ENCODE results near the gene KRTAP10-4. TPM values are rescaled to one million over a fixed set of nuclear protein-coding genes. Genes with fewer than 3 reads are reported as not detected.

Gene KRTAP10-4
- total and polyA plus RNA-seq, 2 donors (not counting 1 experiment from before 2014, with no cell fraction given), result not detected

GRCh38 chr21:44614161-44614631, 40.7 kb downstream of the KRTAP10-4 start:
- Mint-ChIP-seq H3K4me3 (no peak overlapping the region), H3K27me3 (peaks cover 4% of the 10 kb centered on the region), H3K9me3 (ENCODE audit: insufficient read depth) (peaks cover 13% of the 10 kb centered on the region), H3K4me1 (peaks cover 12% of the 10 kb centered on the region), H3K27ac (no peak overlapping the region)
- ChIA-PET POLR2A (no interaction called here), CTCF (no interaction called here)
- no peak overlapping the region for H3K4me2 ChIP-seq (replicated peaks; ENCODE audit: low read depth, low read length, poor library complexity, severe bottlenecking)
- no peak overlapping the region for H2AFZ ChIP-seq (ENCODE audit: insufficient read depth, low read depth, low read length, poor library complexity, severe bottlenecking)
- H3K79me2 ChIP-seq (ENCODE audit: control insufficient read depth, insufficient read depth, low read length), result no peaks in the 10 kb centered on the region
- no peak overlapping the region for H3K27ac ChIP-seq (ENCODE audit: low read length in 2 of 2)
- DNase-seq (no peak), ATAC-seq (ENCODE audit: low read depth) (no peak)
- 79% methylated on average over 14 of the region's 20 CpGs for WGBS (ENCODE audit: insufficient coverage)
- peaks cover 0 to 3% (median 1%) of the 10 kb centered on the region in 4 experiments for H3K27me3 ChIP-seq (replicated peaks in 1 of 4; ENCODE audit: control extremely low read depth in 1 of 4, control insufficient read depth in 3 of 4, insufficient read depth in 4 of 4, low read length in 3 of 4)
- no peak for TF ChIP-seq CTCF (IDR thresholded peaks at IDR 0.05)
- no peak for TF ChIP-seq EZH2 (IDR thresholded peaks at IDR 0.05; ENCODE audit: borderline replicate concordance, insufficient read depth, low read depth, low read length, poor library complexity, severe bottlenecking)
- intact Hi-C loops (cut with micrococcal nuclease), result no loop called here
- no peak overlapping the region for H3K4me3 ChIP-seq (ENCODE audit: control extremely low read depth in 1 of 5, extremely low read depth in 1 of 5, insufficient read depth in 1 of 5, low read depth in 2 of 5, low read length in 4 of 5)
- no peaks in the 10 kb centered on the region for H3K36me3 ChIP-seq (replicated peaks in 1 of 2; ENCODE audit: control extremely low read depth in 1 of 2, control insufficient read depth in 1 of 2, extremely low read depth in 1 of 2, insufficient read depth in 2 of 2, low read length in 1 of 2)
- H3K9ac ChIP-seq (ENCODE audit: low read length), result no peak overlapping the region
- H4K20me1 ChIP-seq (ENCODE audit: control insufficient read depth, insufficient read depth, low read length, poor library complexity, severe bottlenecking), result no peaks in the 10 kb centered on the region
- H3K9me3 ChIP-seq (ENCODE audit: control extremely low read depth in 1 of 3, control insufficient read depth in 2 of 3, insufficient read depth in 1 of 3, low read length in 2 of 3), result peaks cover 2 to 45% (median 22%) of the 10 kb centered on the region in 3 donors
- H3K4me1 ChIP-seq (ENCODE audit: control insufficient read depth in 2 of 2, insufficient read depth in 2 of 2, low read length in 2 of 2), result peaks cover 10 to 11% of the 10 kb centered on the region in 2 donors

GRCh38 chr21:44614961-44615391, 41.4 kb downstream of the KRTAP10-4 start:
- no peak overlapping the region for H3K4me3 Mint-ChIP-seq
- H2AFZ ChIP-seq (ENCODE audit: insufficient read depth, low read depth, low read length, poor library complexity, severe bottlenecking), result no peak overlapping the region
- no peak overlapping the region for H3K4me2 ChIP-seq (replicated peaks; ENCODE audit: low read depth, low read length, poor library complexity, severe bottlenecking)
- peaks cover 14% of the 10 kb centered on the region for H3K4me1 Mint-ChIP-seq
- ChIA-PET POLR2A (no interaction called here), CTCF (interaction anchor here (0.6 kb wide), 1 partner anchor 480 kb away, joined by 3 read pairs; no protein-coding TSS in a partner anchor)
- H4K20me1 ChIP-seq (ENCODE audit: control insufficient read depth, insufficient read depth, low read length, poor library complexity, severe bottlenecking), result no peaks in the 10 kb centered on the region
- intact Hi-C loops (cut with micrococcal nuclease), result no loop called here
- DNase-seq, result no peak
- peaks cover 4% of the 10 kb centered on the region for H3K27me3 Mint-ChIP-seq
- no peaks in the 10 kb centered on the region for H3K36me3 ChIP-seq (replicated peaks in 1 of 2; ENCODE audit: control extremely low read depth in 1 of 2, control insufficient read depth in 1 of 2, extremely low read depth in 1 of 2, insufficient read depth in 2 of 2, low read length in 1 of 2)
- WGBS (ENCODE audit: insufficient coverage), result 90% methylated on average over 21 of the region's 28 CpGs
- no peak for ATAC-seq (ENCODE audit: low read depth)
- H3K4me3 ChIP-seq (ENCODE audit: control extremely low read depth in 1 of 5, extremely low read depth in 1 of 5, insufficient read depth in 1 of 5, low read depth in 2 of 5, low read length in 4 of 5), result no peak overlapping the region
- H3K27ac ChIP-seq (ENCODE audit: low read length in 2 of 2), result no peak overlapping the region
- peaks cover 11 to 13% of the 10 kb centered on the region in 2 donors for H3K4me1 ChIP-seq (ENCODE audit: control insufficient read depth in 2 of 2, insufficient read depth in 2 of 2, low read length in 2 of 2)
- no peak overlapping the region for H3K9ac ChIP-seq (ENCODE audit: low read length)
- peaks cover 0 to 3% (median 1%) of the 10 kb centered on the region in 4 experiments for H3K27me3 ChIP-seq (replicated peaks in 1 of 4; ENCODE audit: control extremely low read depth in 1 of 4, control insufficient read depth in 3 of 4, insufficient read depth in 4 of 4, low read length in 3 of 4)
- peaks cover 0 to 44% (median 16%) of the 10 kb centered on the region in 3 donors for H3K9me3 ChIP-seq (ENCODE audit: control extremely low read depth in 1 of 3, control insufficient read depth in 2 of 3, insufficient read depth in 1 of 3, low read length in 2 of 3)
- TF ChIP-seq CTCF (IDR thresholded peaks at IDR 0.05), result no peak
- TF ChIP-seq EZH2 (IDR thresholded peaks at IDR 0.05; ENCODE audit: borderline replicate concordance, insufficient read depth, low read depth, low read length, poor library complexity, severe bottlenecking), result no peak
- peaks cover 12% of the 10 kb centered on the region for H3K9me3 Mint-ChIP-seq (ENCODE audit: insufficient read depth)
- H3K79me2 ChIP-seq (ENCODE audit: control insufficient read depth, insufficient read depth, low read length), result no peaks in the 10 kb centered on the region
- H3K27ac Mint-ChIP-seq, result no peak overlapping the region
